Esophagus muscularis mucosa (tissue), 4 donors: ENCODE measurements around the gene PRKN. TPM values are rescaled to one million over a fixed set of nuclear protein-coding genes. Genes with fewer than 3 reads are reported as not detected.
A peak's percentile ranks its signal among the peaks of the same experiment; 100 is the strongest.

Experiments used
- DNase-seq: peaks from one replicate; pipeline ENCODE4 v3.0.0-alpha.2; 2017; ENCODE audit errors: extremely low spot score
- H3K27ac ChIP-seq, 4 donors: fragments of 200-600 bp; sonication (generic); replicated peaks in 1 of 4; 1 replicate in 3 of 4; 2 replicates in 1 of 4; pipeline ENCODE4 v1.5.1; 2016 to 2019; ENCODE audit warnings: mild to moderate bottlenecking in 1 of 4
- H3K27me3 ChIP-seq, 4 donors: fragments of 200-600 bp; sonication (generic); one replicate each; pipeline versions ENCODE4 v1.5.1 to v1.6.0; 2016 to 2019
- H3K36me3 ChIP-seq, 4 donors: fragments of 200-600 bp; sonication (generic); one replicate each; pipeline ENCODE4 v1.5.1; 2016 to 2019
- H3K4me1 ChIP-seq, 4 donors: fragments of 200-600 bp; sonication (generic); one replicate each; pipeline ENCODE4 v1.5.1; 2016 to 2019
- H3K4me3 ChIP-seq, 4 donors: fragments of 200-600 bp; sonication (generic); 1 replicate in 2 of 4; 2 replicates in 2 of 4; pipeline ENCODE4 v1.5.1; 2016 to 2019; ENCODE audit warnings: mild to moderate bottlenecking in 4 of 4, moderate library complexity in 1 of 4
- H3K9me3 ChIP-seq, 4 donors: fragments of 200-600 bp; sonication (generic); 1 replicate in 3 of 4; 2 replicates in 1 of 4; pipeline ENCODE4 v1.5.1; 2016 to 2019
- EP300 ChIP-seq: sonication (generic); formaldehyde crosslinking; IDR thresholded peaks from one replicate; pipeline ENCODE4 v1.6.1; 2017; ENCODE audit warnings: antibody characterized with exemption
- POLR2A ChIP-seq: fragments of 450-650 bp; IDR thresholded peaks from one replicate; pipeline ENCODE4 v1.6.1; 2017; ENCODE audit warnings: antibody characterized with exemption, moderate library complexity, mild to moderate bottlenecking, low read depth
- POLR2AphosphoS5 ChIP-seq, 2 donors: sonication (generic); formaldehyde crosslinking; IDR thresholded peaks; one replicate each; pipeline ENCODE4 v1.6.1; 2017; ENCODE audit warnings: antibody characterized with exemption in 2 of 2
- WGBS: methylation state at CpG from one replicate; pipeline ENCODE4 v1.1.5; 2018; 5-methylcytosine and 5-hydroxymethylcytosine counted together
- intact Hi-C: fragments of 100-400 bp; cut with DNase I; formaldehyde crosslinking; loops from one replicate; pipeline ENCODE4 v1.15.1; 2023
- total RNA-seq, 4 donors: library from RNA; depleted of rRNA; stranded (reverse); fragments of >200 nt; gene quantifications; one replicate each; pipeline versions ENCODE4 v1.1.0 to v1.2.1, GENCODE V29; 2016
- TF ChIP-seq, protein P1 (sequence below), 3 experiments: fragments of 200-600 bp in 2 of 3; fragments of 450-650 bp in 1 of 3; sonication (generic) in 2 of 3; IDR thresholded peaks; one replicate each; pipeline ENCODE4 v1.5.1; 2017 to 2019; ENCODE audit warnings: antibody characterized with exemption in 3 of 3, mild to moderate bottlenecking in 2 of 3, moderate library complexity in 1 of 3

Gene PRKN
- total RNA-seq, 4 donors from 2014 or later = 9.6 to 14.5 (median 10.8) TPM

DNA sequence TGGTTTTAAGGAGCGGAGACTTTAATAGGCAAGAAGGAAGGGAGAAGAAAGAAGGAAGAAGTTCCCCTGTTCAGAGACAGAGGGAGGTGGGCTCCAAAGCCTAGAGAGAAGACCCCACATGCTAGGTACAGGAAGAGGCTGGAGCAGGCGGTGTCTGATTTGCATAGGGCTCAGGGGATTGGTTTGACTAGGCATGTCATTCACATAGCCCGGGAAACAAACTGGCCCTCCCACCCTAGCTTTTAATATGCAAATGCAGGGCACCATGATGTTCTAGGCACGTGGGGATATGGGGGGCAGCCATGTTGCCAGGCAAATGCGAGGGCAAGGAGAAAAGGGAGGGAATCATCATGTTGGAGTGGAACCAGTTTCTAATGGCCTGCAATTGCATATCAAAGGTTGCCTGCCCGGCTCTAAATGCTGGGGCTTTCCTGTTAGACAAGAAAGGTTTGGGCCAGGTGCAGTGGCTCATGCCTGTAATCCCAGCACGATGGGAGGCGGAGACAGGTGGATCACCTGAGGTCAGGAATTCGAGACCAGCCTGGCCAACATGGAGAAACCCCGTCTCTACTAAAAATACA is 1419.4 kb downstream of the PRKN start:
- Histone ChIP-seq H3K9me3 (no peaks in the 10 kb centered on the region), H3K4me3 (no peak overlapping the region), H3K27ac (no peak overlapping the region), H3K36me3 (no peaks in the 10 kb centered on the region), H3K27me3 (no peaks in the 10 kb centered on the region), H3K4me1 (no peaks in the 10 kb centered on the region)
- TF ChIP-seq EP300 = no peak
- intact Hi-C loops = no loop called here
- WGBS = 85% methylated on average over 10 of the region's 10 CpGs
- peak; percentile 34 for DNase-seq

DNA sequence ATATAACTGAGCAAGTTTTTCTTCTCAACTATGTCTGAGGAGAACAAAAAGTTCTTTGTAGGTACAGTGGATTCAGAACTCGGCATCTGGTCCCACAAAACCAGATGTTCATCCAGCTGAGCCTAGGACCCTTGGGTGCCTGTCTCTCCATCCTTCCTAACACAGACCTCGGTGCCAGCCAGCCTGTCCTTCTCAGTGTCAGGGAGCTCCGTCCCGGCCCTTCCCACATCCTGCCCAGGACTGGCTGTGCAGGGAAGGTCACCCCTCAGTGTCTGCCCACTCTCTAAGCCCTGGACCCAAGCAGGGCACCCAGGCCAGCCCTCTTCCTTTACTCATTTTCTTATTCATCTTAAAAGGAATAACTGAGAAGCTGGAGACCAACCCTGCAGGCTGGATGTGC is 1421.7 kb downstream of the PRKN start:
- no peaks in the 10 kb centered on the region for H3K27me3 ChIP-seq
- no peaks in the 10 kb centered on the region for H3K36me3 ChIP-seq
- intact Hi-C loops = no loop called here
- 81% methylated on average over 4 of the region's 4 CpGs for WGBS
- no peak overlapping the region for H3K27ac ChIP-seq
- DNase-seq = peak; percentile 86
- H3K4me3 ChIP-seq = no peak overlapping the region
- TF ChIP-seq POLR2A (no peak), EP300 (no peak), POLR2AphosphoS5 (IDR thresholded peaks at IDR 0.05) (no peak)
- TF ChIP-seq, protein P1, sequence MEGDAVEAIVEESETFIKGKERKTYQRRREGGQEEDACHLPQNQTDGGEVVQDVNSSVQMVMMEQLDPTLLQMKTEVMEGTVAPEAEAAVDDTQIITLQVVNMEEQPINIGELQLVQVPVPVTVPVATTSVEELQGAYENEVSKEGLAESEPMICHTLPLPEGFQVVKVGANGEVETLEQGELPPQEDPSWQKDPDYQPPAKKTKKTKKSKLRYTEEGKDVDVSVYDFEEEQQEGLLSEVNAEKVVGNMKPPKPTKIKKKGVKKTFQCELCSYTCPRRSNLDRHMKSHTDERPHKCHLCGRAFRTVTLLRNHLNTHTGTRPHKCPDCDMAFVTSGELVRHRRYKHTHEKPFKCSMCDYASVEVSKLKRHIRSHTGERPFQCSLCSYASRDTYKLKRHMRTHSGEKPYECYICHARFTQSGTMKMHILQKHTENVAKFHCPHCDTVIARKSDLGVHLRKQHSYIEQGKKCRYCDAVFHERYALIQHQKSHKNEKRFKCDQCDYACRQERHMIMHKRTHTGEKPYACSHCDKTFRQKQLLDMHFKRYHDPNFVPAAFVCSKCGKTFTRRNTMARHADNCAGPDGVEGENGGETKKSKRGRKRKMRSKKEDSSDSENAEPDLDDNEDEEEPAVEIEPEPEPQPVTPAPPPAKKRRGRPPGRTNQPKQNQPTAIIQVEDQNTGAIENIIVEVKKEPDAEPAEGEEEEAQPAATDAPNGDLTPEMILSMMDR (IDR thresholded peaks at IDR 0.05) = no peak
- H3K4me1 ChIP-seq = no peaks in the 10 kb centered on the region
- H3K9me3 ChIP-seq = no peaks in the 10 kb centered on the region

DNA sequence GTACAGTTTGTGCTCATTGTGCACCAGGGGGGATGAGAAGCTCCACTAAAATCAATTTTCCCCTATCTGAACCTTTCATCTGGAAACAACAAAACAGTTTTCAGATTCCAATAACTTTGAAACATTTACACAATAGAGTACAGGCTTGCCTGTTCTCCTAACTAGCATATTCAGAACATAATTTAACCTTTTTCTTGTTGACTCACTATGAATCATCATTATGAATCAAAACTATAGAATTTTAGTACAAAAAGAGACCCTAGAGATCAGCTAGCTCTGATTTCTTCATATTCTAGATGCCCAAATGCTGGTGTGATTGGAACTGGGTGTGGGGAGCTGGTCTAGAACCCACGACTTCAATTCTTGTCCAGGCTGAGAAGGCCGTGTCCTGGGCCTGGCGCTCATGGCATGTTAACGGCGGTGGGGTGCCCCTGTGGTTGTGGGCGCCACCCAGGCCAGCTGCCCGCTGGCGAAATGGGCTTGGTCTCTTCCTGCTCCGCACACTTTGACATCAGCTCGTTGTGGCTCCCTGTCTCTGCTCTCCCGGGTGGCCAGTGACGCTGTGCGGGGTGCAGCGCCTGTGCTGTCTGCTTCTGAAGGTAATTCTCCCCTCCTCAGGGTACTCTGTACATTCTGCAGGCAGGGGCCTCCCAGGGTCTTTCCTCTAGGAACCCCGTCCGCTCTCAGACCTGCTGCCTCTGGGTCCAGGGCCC is 1423.8 kb downstream of the PRKN start:
- no peak overlapping the region for H3K27ac ChIP-seq
- intact Hi-C loops = no loop called here
- 93% methylated on average over 16 of the region's 16 CpGs for WGBS
- no peaks in the 10 kb centered on the region for H3K9me3 ChIP-seq
- no peak overlapping the region for H3K4me3 ChIP-seq
- H3K27me3 ChIP-seq = no peaks in the 10 kb centered on the region
- TF ChIP-seq, protein P1 (IDR thresholded peaks at IDR 0.05) = no peak
- no peak for TF ChIP-seq POLR2AphosphoS5 (IDR thresholded peaks at IDR 0.05)
- TF ChIP-seq EP300 = no peak
- DNase-seq = peak; percentile 50
- H3K4me1 ChIP-seq = no peaks in the 10 kb centered on the region
- H3K36me3 ChIP-seq = no peaks in the 10 kb centered on the region

DNA sequence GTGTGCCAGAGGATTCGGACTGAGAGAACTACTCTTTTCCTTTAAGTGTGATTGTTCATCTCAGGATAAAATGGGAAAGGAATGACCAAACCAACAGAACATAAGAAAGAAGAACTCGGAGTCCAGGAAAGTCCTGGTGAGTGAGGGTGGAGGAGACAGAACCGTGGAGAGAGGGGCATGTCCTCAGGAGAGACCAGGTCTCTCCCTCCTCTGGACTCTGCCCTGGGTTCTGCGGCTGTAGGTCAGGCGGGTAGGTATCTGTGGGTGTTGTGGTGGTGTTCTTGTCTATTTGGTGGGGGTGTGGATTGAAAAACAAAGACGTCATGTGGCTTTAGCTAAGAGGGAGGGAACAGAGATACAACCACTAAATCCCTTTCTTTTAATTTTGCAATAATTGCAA is 1424.6 kb downstream of the PRKN start:
- TF ChIP-seq, protein P1 (IDR thresholded peaks at IDR 0.05) = no peak
- TF ChIP-seq POLR2A (no peak), POLR2AphosphoS5 (IDR thresholded peaks at IDR 0.05) (no peak), EP300 (no peak)
- Histone ChIP-seq H3K4me1 (no peaks in the 10 kb centered on the region), H3K27ac (no peak overlapping the region), H3K9me3 (no peaks in the 10 kb centered on the region), H3K27me3 (no peaks in the 10 kb centered on the region), H3K4me3 (no peak overlapping the region), H3K36me3 (no peaks in the 10 kb centered on the region)
- intact Hi-C loops = no loop called here
- DNase-seq = peak; percentile 45
- WGBS = 91% methylated on average over 6 of the region's 6 CpGs

DNA sequence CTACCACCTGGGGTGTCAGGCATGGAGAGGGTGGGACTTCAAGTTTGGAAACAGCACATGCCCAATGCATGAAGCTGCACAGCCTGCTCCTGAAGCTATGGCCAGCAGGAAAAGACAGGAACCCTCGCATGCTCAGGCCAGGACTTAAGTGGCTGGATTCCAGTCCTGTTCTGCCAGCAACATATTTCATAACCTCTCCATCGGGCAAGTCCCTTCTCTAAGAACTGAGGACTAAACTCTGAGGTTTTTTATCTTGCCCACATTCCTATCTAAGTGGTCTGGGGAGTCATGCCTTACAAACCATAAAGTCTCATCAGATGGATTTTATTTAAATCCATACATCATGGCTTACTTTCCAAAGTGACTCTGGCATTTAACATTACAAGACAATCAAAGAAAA is 1426.2 kb downstream of the PRKN start:
- WGBS = 54% methylated on average over 2 of the region's 2 CpGs
- no peak for TF ChIP-seq POLR2AphosphoS5 (IDR thresholded peaks at IDR 0.05)
- Histone ChIP-seq H3K9me3 (no peaks in the 10 kb centered on the region), H3K4me3 (no peak overlapping the region), H3K27ac (no peak overlapping the region), H3K4me1 (no peaks in the 10 kb centered on the region), H3K36me3 (no peaks in the 10 kb centered on the region), H3K27me3 (no peaks in the 10 kb centered on the region)
- peak; percentile 91 for DNase-seq
- intact Hi-C loops = no loop called here

DNA sequence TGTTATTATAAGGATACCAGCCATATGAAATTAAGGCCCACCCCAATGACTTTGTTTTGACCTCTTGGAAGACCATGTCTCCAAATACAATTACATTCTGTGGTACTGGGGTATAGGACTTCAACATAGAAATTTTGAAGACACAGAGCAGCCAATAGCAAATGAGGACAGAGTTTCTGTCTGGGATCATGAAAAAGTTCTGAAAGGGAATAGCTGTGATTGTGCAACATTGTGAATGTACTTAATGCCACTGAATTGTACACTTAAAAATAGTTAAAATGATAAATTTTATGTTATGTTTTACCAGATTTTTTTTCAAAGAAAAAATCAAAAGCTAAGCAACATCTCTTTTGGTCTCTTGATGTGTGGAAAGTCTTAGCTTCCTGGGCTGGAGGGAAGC is 1426.7 kb downstream of the PRKN start:
- peak; percentile 14 for DNase-seq
- H3K27me3 ChIP-seq = no peaks in the 10 kb centered on the region
- no peaks in the 10 kb centered on the region for H3K4me1 ChIP-seq
- no peak overlapping the region for H3K4me3 ChIP-seq
- H3K9me3 ChIP-seq = no peaks in the 10 kb centered on the region
- intact Hi-C loops = no loop called here
- TF ChIP-seq POLR2A = no peak
- TF ChIP-seq, protein P1 (IDR thresholded peaks at IDR 0.05) = no peak
- TF ChIP-seq EP300 = no peak
- TF ChIP-seq POLR2AphosphoS5 (IDR thresholded peaks at IDR 0.05) = no peak
- no peak overlapping the region for H3K27ac ChIP-seq
- H3K36me3 ChIP-seq = no peaks in the 10 kb centered on the region
